Epithelial cell of proximal tubule (primary cell): ENCODE data around the gene NUDT16L1. TPM values are rescaled to one million over a fixed set of nuclear protein-coding genes. Genes with fewer than 3 reads are reported as not detected.

Experiments used
- DNase-seq: peaks from one replicate; pipeline ENCODE4 v3.0.0-alpha.2; 2011; ENCODE audit warnings: low read depth
- H3K4me3 ChIP-seq: 2 replicates; pipeline ENCODE4 v1.5.1; 2011; ENCODE audit warnings: low read depth, mild to moderate bottlenecking, low read length
- total RNA-seq: library from RNA; depleted of rRNA; stranded (reverse); fragments of >200 nt; gene quantifications from 2 replicates; pipeline ENCODE4 v1.2.3, GENCODE V29; 2015
- TF ChIP-seq, protein P1 (sequence below): conservative IDR thresholded peaks from 2 replicates; pipeline ENCODE4 v1.5.1; 2012; ENCODE audit warnings: low read depth, mild to moderate bottlenecking, low read length

The NUDT16L1 gene
- total RNA-seq, 1 donor from 2014 or later: 23.8 TPM

DNA sequence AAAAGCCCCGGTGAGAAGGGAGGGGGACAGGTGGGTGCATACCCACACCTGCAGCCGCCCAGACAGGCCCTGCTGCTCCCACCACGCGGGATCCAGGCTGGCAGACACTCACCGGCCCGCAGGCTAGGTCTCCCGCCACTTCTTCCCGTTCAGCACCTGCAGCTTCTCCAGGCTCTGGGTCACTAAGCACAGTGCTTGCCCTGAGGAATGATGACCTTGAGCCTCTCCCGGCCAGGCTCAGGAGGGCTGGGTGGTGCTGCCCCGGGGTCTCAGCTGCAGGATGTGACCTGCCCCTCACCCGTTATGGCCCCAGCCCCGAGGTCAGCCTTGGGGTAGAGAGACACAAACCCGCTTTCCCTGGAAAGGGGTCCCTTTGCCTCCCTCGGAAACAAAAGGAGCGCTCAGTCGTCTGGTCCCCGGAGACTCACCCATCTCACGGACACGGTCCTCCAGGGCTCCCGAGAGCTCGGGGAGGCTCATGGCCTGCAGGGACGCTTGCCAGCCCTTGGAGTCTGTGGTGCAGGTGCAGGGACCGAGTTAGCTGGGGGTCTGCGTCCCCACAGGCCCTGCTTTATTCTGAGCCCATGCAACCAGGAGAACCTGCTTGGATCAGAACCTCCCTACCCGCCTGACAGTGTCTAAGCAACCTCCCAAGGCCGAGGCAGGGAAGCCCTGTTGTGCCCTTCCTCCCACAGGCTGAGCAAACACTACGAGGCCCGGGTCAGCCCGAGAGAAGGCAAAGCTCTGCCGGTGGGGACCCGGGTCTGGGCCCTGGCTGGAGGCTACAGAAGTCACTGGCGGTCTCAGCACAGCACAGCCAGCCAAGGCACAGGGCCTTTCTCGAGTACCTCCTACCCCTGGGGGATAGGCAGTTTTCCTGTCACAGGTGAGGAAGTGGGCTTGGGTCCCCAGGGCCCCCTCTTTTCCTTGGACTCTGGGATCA is 3.8 kb downstream of the NUDT16L1 start:
- TF ChIP-seq, protein P1, sequence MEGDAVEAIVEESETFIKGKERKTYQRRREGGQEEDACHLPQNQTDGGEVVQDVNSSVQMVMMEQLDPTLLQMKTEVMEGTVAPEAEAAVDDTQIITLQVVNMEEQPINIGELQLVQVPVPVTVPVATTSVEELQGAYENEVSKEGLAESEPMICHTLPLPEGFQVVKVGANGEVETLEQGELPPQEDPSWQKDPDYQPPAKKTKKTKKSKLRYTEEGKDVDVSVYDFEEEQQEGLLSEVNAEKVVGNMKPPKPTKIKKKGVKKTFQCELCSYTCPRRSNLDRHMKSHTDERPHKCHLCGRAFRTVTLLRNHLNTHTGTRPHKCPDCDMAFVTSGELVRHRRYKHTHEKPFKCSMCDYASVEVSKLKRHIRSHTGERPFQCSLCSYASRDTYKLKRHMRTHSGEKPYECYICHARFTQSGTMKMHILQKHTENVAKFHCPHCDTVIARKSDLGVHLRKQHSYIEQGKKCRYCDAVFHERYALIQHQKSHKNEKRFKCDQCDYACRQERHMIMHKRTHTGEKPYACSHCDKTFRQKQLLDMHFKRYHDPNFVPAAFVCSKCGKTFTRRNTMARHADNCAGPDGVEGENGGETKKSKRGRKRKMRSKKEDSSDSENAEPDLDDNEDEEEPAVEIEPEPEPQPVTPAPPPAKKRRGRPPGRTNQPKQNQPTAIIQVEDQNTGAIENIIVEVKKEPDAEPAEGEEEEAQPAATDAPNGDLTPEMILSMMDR: no peak
- no peak overlapping the region for H3K4me3 ChIP-seq
- DNase-seq: no peak

DNA sequence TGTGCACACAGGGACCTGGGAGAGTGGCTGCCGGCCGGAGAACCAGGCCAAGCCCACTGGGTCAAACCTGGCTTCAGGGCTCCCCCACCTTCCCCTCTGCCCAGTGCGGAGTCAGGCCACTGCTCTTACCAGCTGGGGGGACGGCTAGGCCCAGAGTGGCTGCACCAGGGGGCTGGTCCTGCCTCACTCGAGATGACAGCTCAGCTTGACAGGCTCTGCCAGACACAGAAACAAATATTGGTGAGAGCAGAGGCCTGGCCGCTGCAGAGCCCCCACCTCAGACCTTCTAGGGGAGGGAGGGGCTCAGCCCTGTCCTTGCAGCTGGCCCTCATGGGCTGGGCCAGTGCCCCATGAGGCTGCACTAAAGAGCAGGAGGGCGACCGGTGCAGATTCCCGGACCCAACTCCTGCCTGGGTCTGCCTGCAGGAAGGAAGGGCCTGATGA is 4.5 kb downstream of the NUDT16L1 start:
- TF ChIP-seq, protein P1: no peak
- no peak for DNase-seq
- H3K4me3 ChIP-seq: no peak overlapping the region

DNA sequence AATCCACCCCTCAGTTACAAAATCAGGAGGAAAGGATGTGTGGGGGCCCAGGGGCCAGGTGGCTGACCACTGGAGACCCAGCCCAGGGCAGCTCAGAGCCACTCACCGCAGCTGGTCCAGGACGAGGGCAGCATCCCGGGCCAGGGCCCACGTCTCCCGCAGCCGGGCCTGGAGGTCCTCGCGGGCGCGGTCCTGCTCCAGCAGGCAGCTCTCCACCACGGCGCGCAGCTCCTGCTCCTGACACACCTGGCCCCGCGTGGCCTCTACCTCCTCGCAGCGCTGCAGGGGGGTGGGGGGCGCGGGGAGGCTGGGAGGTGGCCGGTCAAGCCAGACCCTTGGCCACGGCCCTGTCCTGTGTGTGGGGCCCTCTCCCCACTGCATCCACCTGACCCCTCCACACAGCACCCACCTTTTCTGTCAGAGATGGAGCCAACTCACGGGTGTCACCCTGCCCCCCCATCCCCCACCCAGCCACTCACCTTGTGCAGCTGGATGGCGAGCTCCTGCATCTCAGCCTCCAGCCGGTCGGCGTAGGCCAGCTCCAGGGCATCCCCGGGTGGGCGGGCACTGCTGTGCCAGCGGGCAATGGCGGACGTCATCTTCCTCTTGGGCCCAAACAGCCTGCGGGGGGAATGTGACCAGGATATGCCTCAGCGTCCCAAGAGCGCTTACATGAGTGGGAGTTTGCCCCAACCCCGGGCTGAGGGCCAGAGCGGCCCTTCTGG is 5.1 kb downstream of the NUDT16L1 start:
- TF ChIP-seq, protein P1: no peak
- DNase-seq: no peak
- H3K4me3 ChIP-seq: no peak overlapping the region

DNA sequence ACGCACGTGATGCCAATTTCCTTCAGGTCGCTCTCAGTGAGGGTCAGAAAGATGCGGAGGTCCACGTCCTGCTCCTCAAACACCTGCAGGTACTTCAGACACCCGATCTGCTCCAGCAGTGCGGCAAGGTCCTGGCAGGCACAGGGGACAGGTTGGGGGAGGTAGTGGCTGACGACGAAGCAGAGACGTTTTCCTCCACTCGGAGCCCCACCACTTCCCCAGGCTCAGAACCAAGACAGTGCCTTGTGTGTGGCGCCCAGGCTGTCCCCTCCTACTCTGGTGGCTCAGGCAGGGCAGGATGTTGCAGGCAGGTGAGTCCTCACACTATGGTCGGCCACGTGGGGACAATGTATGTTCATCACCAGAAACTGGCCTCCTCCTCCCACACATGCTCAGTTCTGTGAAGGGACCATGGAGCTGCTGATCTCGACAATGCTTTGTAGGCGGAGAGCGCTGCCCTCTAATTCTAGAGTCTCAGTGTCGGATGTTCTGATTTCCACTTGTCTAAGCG is 5.7 kb downstream of the NUDT16L1 start:
- DNase-seq: no peak
- TF ChIP-seq, protein P1: no peak
- no peak overlapping the region for H3K4me3 ChIP-seq

DNA sequence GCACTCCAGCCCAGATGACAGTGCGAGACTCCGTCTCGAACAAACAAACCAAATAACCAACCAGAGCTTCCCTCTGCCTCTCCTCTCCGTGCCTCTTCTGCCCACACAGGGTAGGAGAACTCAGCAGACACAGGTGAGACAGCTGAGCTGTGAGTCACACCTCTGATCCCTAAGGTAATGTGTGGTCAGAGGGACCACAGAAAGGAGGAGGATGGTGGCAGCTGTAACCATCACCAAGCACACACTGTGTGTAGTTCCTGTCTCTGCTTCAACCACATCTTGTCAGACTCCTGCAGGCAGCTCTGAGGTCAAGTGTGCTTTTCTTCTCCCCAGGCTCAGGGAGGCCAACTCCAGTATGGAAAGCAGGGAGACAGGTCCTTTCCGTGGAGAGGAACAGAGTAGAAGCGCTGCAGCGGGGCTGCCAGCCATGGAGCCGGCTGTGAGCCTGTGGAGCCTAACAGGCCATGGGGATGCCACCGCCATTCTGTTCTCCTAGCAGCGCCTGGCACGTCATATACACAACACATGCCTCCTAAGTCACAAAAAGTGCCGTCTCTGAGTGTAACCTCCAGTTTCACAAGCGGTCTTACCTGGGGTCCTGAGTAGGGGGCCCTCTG is 7.1 kb downstream of the NUDT16L1 start:
- no peak overlapping the region for H3K4me3 ChIP-seq
- TF ChIP-seq, protein P1: no peak
- no peak for DNase-seq

DNA sequence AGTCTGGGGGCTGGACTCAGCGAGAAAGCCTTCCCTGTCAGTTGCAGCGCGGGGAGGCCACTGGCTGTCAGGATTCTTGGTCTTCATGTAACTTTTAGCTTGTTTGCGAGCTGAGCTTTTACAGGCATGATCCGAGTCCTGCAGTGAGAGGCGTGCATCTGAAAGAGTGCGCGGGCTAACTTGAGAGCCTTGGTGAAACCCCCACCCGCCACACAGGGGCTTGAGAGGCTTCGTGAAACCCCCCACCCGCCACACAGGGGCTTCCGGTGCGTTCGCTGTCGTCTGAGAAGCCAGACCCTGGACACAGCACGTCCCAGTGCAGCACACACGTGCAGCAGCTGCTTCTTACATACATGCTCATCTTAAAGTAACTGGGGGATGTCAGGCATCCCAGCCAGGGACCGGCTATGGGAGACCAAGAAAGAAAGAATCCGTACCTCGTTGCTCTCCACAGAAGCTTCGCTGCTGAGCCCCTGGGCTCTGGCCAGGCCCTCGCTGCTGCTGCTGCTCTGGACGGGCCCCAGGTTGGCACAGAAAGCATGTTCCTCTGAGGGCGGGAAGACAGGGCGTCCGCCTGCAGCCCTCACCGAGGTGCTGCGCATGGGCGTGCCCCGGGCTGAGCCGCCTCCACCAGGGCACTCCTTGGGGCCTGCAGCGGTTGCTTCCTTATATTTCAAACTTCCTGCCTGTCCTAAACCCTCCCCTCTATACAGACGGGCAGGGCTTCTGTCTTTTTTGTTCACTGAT is 7.8 kb downstream of the NUDT16L1 start:
- TF ChIP-seq, protein P1: no peak
- no peak overlapping the region for H3K4me3 ChIP-seq
- DNase-seq: no peak
